ENCODE results near the gene MTHFS. TPM values are rescaled to one million over a fixed set of nuclear protein-coding genes. Genes with fewer than 3 reads are reported as not detected.

MTHFS gene
- total and polyA plus RNA-seq, 2 donors (not counting 3 experiments of a cell fraction or from before 2014, with no cell fraction given): 9.3 to 15.7 TPM

DNA sequence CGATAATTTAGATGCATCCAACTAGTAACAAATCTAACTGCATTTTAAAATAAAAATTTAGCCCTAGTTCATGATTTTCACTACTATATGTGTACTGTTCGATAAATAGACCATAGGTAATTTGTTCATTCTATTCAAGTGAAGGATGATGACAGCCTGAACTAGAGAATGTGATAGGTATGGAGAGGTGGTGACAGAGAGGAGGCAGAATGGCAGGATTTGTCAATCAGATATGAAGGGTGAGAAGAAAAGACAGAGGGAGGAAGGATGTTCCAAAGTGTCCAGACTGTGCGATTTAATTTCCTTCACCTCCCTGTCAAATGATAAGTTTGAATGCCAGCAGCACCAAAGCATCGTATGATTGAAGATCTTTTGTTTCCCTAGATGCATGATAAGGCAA is 42.6 kb upstream of the MTHFS start:
- Histone ChIP-seq H3K79me2 (ENCODE audit: control insufficient read depth, insufficient read depth, low read length) (no peaks in the 10 kb centered on the region), H3K4me3 (replicated peaks in 1 of 3; ENCODE audit: insufficient read depth in 1 of 3, low read depth in 1 of 3, low read length in 3 of 3) (no peak overlapping the region), H3K9me1 (replicated peaks; ENCODE audit: control insufficient read depth, extremely low read depth, insufficient read depth, low read length) (no peaks in the 10 kb centered on the region), H3K27ac (ENCODE audit: insufficient read depth, low read depth, low read length) (no peak overlapping the region), H3K4me2 (ENCODE audit: insufficient read depth, low read length) (no peak overlapping the region), H2AFZ (ENCODE audit: low read depth, low read length) (no peak overlapping the region), H3K27me3 (ENCODE audit: control insufficient read depth in 2 of 2, insufficient read depth in 2 of 2, low read length in 2 of 2) (peaks cover 3% of the 10 kb centered on the region in 2 experiments), H3K9ac (replicated peaks; ENCODE audit: extremely low read depth, insufficient read depth, low read length) (no peak overlapping the region), H4K20me1 (replicated peaks; ENCODE audit: control insufficient read depth, extremely low read depth, insufficient read depth, low read length) (no peaks in the 10 kb centered on the region), H3K9me3 (replicated peaks; ENCODE audit: control insufficient read depth, insufficient read depth, low read length) (no peaks in the 10 kb centered on the region), H3K36me3 (ENCODE audit: control insufficient read depth in 2 of 2, extremely low read depth in 1 of 2, insufficient read depth in 2 of 2, low read length in 2 of 2) (no peaks in the 10 kb centered on the region), H3K4me1 (ENCODE audit: control insufficient read depth, extremely low read depth, insufficient read depth, low read length) (no peaks in the 10 kb centered on the region)
- FAIRE-seq (no peak), DNase-seq (ENCODE audit: low read depth, low spot score) (no peak)
- TF ChIP-seq EZH2 (IDR thresholded peaks at IDR 0.05; ENCODE audit: borderline replicate concordance, low read depth, low read length, severe bottlenecking) (no peak), POLR2AphosphoS5 (IDR thresholded peaks at IDR 0.05; ENCODE audit: insufficient read depth, low read depth, low read length) (no peak)
- POLR2A ChIA-PET: no interaction called here
- dilution Hi-C loops (cut with MboI; ENCODE audit: extremely low pct_ligation_motif_present, low sequenced_read_pairs) (no loop called here), intact Hi-C loops (cut with micrococcal nuclease) (no loop called here)
- no TSS peak for BruUV-seq (replicated peaks)
- CTCF ChIA-PET: no interaction called here

DNA sequence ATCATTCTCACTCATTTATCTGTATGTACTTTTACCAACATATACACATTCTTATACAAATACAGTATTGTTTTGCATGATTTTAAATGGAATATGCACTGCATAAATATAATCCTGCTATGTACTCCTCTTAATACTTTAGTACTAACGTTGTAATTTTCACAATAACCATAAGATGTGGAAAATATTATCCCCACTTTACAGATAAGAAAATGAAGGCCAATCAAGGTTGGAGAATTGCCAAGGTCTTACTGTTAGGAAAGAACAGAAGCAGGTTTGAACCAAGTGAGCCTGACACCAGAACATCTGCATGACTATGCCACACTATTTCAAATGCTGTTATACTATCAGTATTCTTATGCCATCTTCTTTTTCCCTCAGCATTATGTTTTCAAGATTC is 41.3 kb upstream of the MTHFS start:
- CTCF ChIA-PET: no interaction called here
- POLR2A ChIA-PET: no interaction called here
- no TSS peak for BruUV-seq (replicated peaks)
- H3K9me1 ChIP-seq (replicated peaks; ENCODE audit: control insufficient read depth, extremely low read depth, insufficient read depth, low read length): no peaks in the 10 kb centered on the region
- H3K79me2 ChIP-seq (ENCODE audit: control insufficient read depth, insufficient read depth, low read length): no peaks in the 10 kb centered on the region
- no peaks in the 10 kb centered on the region for H4K20me1 ChIP-seq (replicated peaks; ENCODE audit: control insufficient read depth, extremely low read depth, insufficient read depth, low read length)
- no peak overlapping the region for H3K9ac ChIP-seq (replicated peaks; ENCODE audit: extremely low read depth, insufficient read depth, low read length)
- no peak overlapping the region for H3K4me3 ChIP-seq (replicated peaks in 1 of 3; ENCODE audit: insufficient read depth in 1 of 3, low read depth in 1 of 3, low read length in 3 of 3)
- H2AFZ ChIP-seq (ENCODE audit: low read depth, low read length): no peak overlapping the region
- intact Hi-C loops (cut with micrococcal nuclease) (no loop called here), dilution Hi-C loops (cut with MboI; ENCODE audit: extremely low pct_ligation_motif_present, low sequenced_read_pairs) (no loop called here)
- FAIRE-seq: no peak
- H3K9me3 ChIP-seq (replicated peaks; ENCODE audit: control insufficient read depth, insufficient read depth, low read length): no peaks in the 10 kb centered on the region
- H3K27me3 ChIP-seq (ENCODE audit: control insufficient read depth in 2 of 2, insufficient read depth in 2 of 2, low read length in 2 of 2): peaks cover 3% of the 10 kb centered on the region in 2 experiments
- no peak for DNase-seq (ENCODE audit: low read depth, low spot score)
- TF ChIP-seq MYC (IDR thresholded peaks at IDR 0.05; ENCODE audit: low read depth, low read length): no peak
- no peak for TF ChIP-seq EZH2 (IDR thresholded peaks at IDR 0.05; ENCODE audit: borderline replicate concordance, low read depth, low read length, severe bottlenecking)
- TF ChIP-seq, protein P1, sequence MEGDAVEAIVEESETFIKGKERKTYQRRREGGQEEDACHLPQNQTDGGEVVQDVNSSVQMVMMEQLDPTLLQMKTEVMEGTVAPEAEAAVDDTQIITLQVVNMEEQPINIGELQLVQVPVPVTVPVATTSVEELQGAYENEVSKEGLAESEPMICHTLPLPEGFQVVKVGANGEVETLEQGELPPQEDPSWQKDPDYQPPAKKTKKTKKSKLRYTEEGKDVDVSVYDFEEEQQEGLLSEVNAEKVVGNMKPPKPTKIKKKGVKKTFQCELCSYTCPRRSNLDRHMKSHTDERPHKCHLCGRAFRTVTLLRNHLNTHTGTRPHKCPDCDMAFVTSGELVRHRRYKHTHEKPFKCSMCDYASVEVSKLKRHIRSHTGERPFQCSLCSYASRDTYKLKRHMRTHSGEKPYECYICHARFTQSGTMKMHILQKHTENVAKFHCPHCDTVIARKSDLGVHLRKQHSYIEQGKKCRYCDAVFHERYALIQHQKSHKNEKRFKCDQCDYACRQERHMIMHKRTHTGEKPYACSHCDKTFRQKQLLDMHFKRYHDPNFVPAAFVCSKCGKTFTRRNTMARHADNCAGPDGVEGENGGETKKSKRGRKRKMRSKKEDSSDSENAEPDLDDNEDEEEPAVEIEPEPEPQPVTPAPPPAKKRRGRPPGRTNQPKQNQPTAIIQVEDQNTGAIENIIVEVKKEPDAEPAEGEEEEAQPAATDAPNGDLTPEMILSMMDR (IDR thresholded peaks at IDR 0.05; ENCODE audit: extremely low read depth in 1 of 2, insufficient read depth in 1 of 2, low read depth in 1 of 2, low read length in 2 of 2): no peak
- no peak for TF ChIP-seq POLR2AphosphoS5 (IDR thresholded peaks at IDR 0.05; ENCODE audit: insufficient read depth, low read depth, low read length)
- TF ChIP-seq FOS (IDR thresholded peaks at IDR 0.05; ENCODE audit: borderline replicate concordance, insufficient read depth, low read length): no peak
- no peak for TF ChIP-seq JUN (IDR thresholded peaks at IDR 0.05; ENCODE audit: borderline replicate concordance, insufficient read depth, insufficient read length, low read depth)
- TF ChIP-seq, protein P2, sequence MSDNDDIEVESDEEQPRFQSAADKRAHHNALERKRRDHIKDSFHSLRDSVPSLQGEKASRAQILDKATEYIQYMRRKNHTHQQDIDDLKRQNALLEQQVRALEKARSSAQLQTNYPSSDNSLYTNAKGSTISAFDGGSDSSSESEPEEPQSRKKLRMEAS (IDR thresholded peaks at IDR 0.05; ENCODE audit: insufficient read depth, insufficient read length): no peak
- no peak for TF ChIP-seq GATA2 (IDR thresholded peaks at IDR 0.05; ENCODE audit: insufficient read depth, insufficient read length, low read depth, low read length)
- no peak for TF ChIP-seq POLR2A (IDR thresholded peaks at IDR 0.05; ENCODE audit: low read depth, low read length)
- H3K4me2 ChIP-seq (ENCODE audit: insufficient read depth, low read length): no peak overlapping the region
- no peaks in the 10 kb centered on the region for H3K4me1 ChIP-seq (ENCODE audit: control insufficient read depth, extremely low read depth, insufficient read depth, low read length)
- no peak overlapping the region for H3K27ac ChIP-seq (ENCODE audit: insufficient read depth, low read depth, low read length)
- no peaks in the 10 kb centered on the region for H3K36me3 ChIP-seq (ENCODE audit: control insufficient read depth in 2 of 2, extremely low read depth in 1 of 2, insufficient read depth in 2 of 2, low read length in 2 of 2)

All from endothelial cell of umbilical vein (primary cell).